Measurements from ENCODE around the gene DDX24. TPM values are rescaled to one million over a fixed set of nuclear protein-coding genes. Genes with fewer than 3 reads are reported as not detected.

Gene DDX24
- total RNA-seq, 1 experiment from 2014 or later: 135 TPM

GRCh38 chr14:94049625-94050023 is 31.4 kb downstream of the DDX24 start:
- no peaks in the 10 kb centered on the region for H3K9me3 Mint-ChIP-seq (ENCODE audit: unreplicated experiment)
- intact Hi-C loops (cut with micrococcal nuclease): loop anchor here (5.0 kb wide), 1 partner anchor 88 kb away; no protein-coding TSS in a partner anchor
- ChIA-PET CTCF (interaction anchor here (0.6 to 3.5 kb wide), 5 partner anchors 9 to 469 kb away, joined by 3 to 27 read pairs (median 5); no protein-coding TSS in a partner anchor), POLR2A (interaction anchor here (0.7 to 2.5 kb wide), 3 partner anchors 30 to 131 kb away, joined by 3 to 7 read pairs (median 3); partner anchors contain the start of genes DDX24 and IFI27L1)
- BruUV-seq (replicated peaks): no TSS peak
- DNase-seq (ENCODE audit: unreplicated experiment): no peak
- H3K36me3 Mint-ChIP-seq (ENCODE audit: insufficient read depth, unreplicated experiment): peaks cover 81% of the 10 kb centered on the region
- TF ChIP-seq, protein P1, sequence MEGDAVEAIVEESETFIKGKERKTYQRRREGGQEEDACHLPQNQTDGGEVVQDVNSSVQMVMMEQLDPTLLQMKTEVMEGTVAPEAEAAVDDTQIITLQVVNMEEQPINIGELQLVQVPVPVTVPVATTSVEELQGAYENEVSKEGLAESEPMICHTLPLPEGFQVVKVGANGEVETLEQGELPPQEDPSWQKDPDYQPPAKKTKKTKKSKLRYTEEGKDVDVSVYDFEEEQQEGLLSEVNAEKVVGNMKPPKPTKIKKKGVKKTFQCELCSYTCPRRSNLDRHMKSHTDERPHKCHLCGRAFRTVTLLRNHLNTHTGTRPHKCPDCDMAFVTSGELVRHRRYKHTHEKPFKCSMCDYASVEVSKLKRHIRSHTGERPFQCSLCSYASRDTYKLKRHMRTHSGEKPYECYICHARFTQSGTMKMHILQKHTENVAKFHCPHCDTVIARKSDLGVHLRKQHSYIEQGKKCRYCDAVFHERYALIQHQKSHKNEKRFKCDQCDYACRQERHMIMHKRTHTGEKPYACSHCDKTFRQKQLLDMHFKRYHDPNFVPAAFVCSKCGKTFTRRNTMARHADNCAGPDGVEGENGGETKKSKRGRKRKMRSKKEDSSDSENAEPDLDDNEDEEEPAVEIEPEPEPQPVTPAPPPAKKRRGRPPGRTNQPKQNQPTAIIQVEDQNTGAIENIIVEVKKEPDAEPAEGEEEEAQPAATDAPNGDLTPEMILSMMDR (IDR thresholded peaks at IDR 0.05; ENCODE audit: unreplicated experiment): no peak
- H3K4me1 Mint-ChIP-seq (ENCODE audit: insufficient read depth, unreplicated experiment): no peaks in the 10 kb centered on the region
- H3K27ac Mint-ChIP-seq (ENCODE audit: low read depth, unreplicated experiment): no peak overlapping the region
- H3K4me3 Mint-ChIP-seq (ENCODE audit: unreplicated experiment): no peak overlapping the region
- H3K27me3 Mint-ChIP-seq (ENCODE audit: insufficient read depth, unreplicated experiment): no peaks in the 10 kb centered on the region

GRCh38 chr14:94048691-94049624 is 32.0 kb downstream of the DDX24 start:
- POLR2A ChIA-PET: interaction anchor here (0.7 to 2.5 kb wide), 4 partner anchors 9 to 131 kb away, joined by 3 to 7 read pairs (median 4); partner anchors contain the start of genes DDX24 and IFI27L1
- H3K4me1 Mint-ChIP-seq (ENCODE audit: insufficient read depth, unreplicated experiment): no peaks in the 10 kb centered on the region
- TF ChIP-seq, protein P1 (IDR thresholded peaks at IDR 0.05; ENCODE audit: unreplicated experiment): no peak
- DNase-seq (ENCODE audit: unreplicated experiment): no peak
- no TSS peak for BruUV-seq (replicated peaks)
- peaks cover 79% of the 10 kb centered on the region for H3K36me3 Mint-ChIP-seq (ENCODE audit: insufficient read depth, unreplicated experiment)
- H3K27ac Mint-ChIP-seq (ENCODE audit: low read depth, unreplicated experiment): no peak overlapping the region
- H3K9me3 Mint-ChIP-seq (ENCODE audit: unreplicated experiment): no peaks in the 10 kb centered on the region
- CTCF ChIA-PET: interaction anchor here (0.6 to 3.5 kb wide), 5 partner anchors 9 to 470 kb away, joined by 3 to 27 read pairs (median 5); no protein-coding TSS in a partner anchor
- H3K27me3 Mint-ChIP-seq (ENCODE audit: insufficient read depth, unreplicated experiment): no peaks in the 10 kb centered on the region
- H3K4me3 Mint-ChIP-seq (ENCODE audit: unreplicated experiment): no peak overlapping the region
- intact Hi-C loops (cut with micrococcal nuclease): no loop called here

- POLR2A ChIA-PET: interaction anchor here (1.6 to 2.5 kb wide), 2 partner anchors 10 to 34 kb away, joined by 5 to 7 read pairs; partner anchors contain the start of genes DDX24 and IFI27L1
- H3K27me3 Mint-ChIP-seq (ENCODE audit: insufficient read depth, unreplicated experiment): no peaks in the 10 kb centered on the region
- H3K4me1 Mint-ChIP-seq (ENCODE audit: insufficient read depth, unreplicated experiment): no peaks in the 10 kb centered on the region
- CTCF ChIA-PET: interaction anchor here (0.5 to 3.5 kb wide), 3 partner anchors 9 to 1293 kb away, joined by 3 to 27 read pairs (median 5); no protein-coding TSS in a partner anchor
- no peaks in the 10 kb centered on the region for H3K9me3 Mint-ChIP-seq (ENCODE audit: unreplicated experiment)
- no peak overlapping the region for H3K27ac Mint-ChIP-seq (ENCODE audit: low read depth, unreplicated experiment)
- H3K4me3 Mint-ChIP-seq (ENCODE audit: unreplicated experiment): no peak overlapping the region
- TF ChIP-seq, protein P1 (IDR thresholded peaks at IDR 0.05; ENCODE audit: unreplicated experiment): no peak
- no TSS peak for BruUV-seq (replicated peaks)
- no peak for DNase-seq (ENCODE audit: unreplicated experiment)
- intact Hi-C loops (cut with micrococcal nuclease): no loop called here
- H3K36me3 Mint-ChIP-seq (ENCODE audit: insufficient read depth, unreplicated experiment): peaks cover 79% of the 10 kb centered on the region
Observed at GRCh38 chr14:94047581-94047980, 33.4 kb downstream of the DDX24 start.

GRCh38 chr14:94046696-94047250 is 34.2 kb downstream of the DDX24 start:
- Mint-ChIP-seq H3K9me3 (ENCODE audit: unreplicated experiment) (no peaks in the 10 kb centered on the region), H3K27me3 (ENCODE audit: insufficient read depth, unreplicated experiment) (no peaks in the 10 kb centered on the region), H3K4me1 (ENCODE audit: insufficient read depth, unreplicated experiment) (no peaks in the 10 kb centered on the region), H3K36me3 (ENCODE audit: insufficient read depth, unreplicated experiment) (peaks cover 75% of the 10 kb centered on the region), H3K4me3 (ENCODE audit: unreplicated experiment) (no peak overlapping the region), H3K27ac (ENCODE audit: low read depth, unreplicated experiment) (no peak overlapping the region)
- TF ChIP-seq, protein P1 (IDR thresholded peaks at IDR 0.05; ENCODE audit: unreplicated experiment): no peak
- CTCF ChIA-PET: interaction anchor here (0.5 to 1.8 kb wide), 4 partner anchors 10 to 1292 kb away, joined by 3 to 8 read pairs (median 5); no protein-coding TSS in a partner anchor
- intact Hi-C loops (cut with micrococcal nuclease): no loop called here
- POLR2A ChIA-PET: no interaction called here
- BruUV-seq (replicated peaks): no TSS peak
- no peak for DNase-seq (ENCODE audit: unreplicated experiment)
